ENCODE measurements around the gene FAM76A.
"Not testable (repeated sequence)": the region's sequence is repeated elsewhere in the genome, so short reads cannot be mapped to it uniquely, and the experiment has no call there.

Gene FAM76A

DNA sequence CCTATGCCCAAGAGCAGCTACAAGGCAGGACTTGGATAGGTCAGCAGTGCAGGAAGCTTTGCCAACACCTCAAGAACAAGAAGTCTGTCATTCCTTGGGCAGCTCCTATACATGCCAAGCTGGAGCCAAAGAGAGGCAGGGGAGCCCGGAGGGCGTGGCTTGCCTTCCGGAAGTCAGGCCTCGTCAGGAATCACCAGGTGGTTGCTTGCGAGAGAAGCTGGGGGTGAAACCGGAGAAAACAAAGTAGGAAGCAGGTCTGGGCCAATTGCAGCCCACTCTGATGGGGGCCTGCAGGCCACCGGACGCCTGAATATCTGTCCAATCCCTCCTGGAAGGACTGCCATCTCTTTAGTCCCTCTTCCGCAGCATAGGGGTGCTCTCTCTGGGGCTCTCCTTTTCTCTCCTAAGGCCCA lies 794 bp upstream of the FAM76A start:
- DNase-seq (ENCODE audit: low spot score): peak; percentile 71

GRCh38 chr1:27726173-27727044 lies 648 bp downstream of the FAM76A start:
- DNase-seq (ENCODE audit: low spot score): peak; percentile 45

- no peak for DNase-seq (ENCODE audit: low spot score)
Observed at GRCh38 chr1:27727126-27727525, 1.4 kb downstream of the FAM76A start.

DNA sequence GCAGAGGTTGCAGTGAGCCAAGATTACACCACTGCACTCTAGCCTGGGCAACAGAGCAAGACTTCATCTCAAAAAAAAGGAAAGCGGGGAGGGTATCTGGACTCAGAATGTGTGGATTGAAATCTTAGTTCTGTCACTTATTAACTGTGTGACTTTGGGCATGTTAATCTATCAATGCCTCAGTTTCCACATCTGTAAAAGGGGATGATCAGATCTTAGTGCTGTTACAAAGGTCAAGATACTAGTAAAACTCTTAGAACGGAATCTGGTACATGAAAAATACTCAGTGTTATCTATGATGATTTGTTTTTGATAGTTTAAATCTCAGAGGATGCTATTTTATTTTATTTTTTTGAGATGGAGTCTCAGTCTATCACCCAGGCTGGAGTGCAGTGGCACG lies 10.5 kb downstream of the FAM76A start:
- DNase-seq (ENCODE audit: low spot score): no peak

- DNase-seq (ENCODE audit: low spot score): no peak
Observed at GRCh38 chr1:27741121-27741520, 15.4 kb downstream of the FAM76A start.

DNA sequence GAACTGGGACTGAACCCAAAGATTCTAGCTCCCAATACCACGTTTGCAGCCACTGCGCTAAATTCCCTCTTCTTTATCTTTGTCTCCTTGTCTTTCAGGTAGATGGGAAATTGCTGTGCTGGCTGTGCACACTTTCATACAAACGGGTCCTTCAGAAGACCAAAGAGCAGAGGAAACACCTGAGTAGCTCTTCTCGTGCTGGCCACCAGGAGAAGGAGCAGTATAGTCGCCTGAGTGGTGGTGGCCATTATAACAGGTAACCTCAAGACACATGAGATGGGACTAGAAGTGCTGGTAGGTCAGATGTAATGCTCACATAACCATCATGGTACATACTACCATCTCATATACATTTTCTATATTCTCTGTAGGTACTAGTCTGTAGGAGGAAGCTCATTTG lies 18.8 kb downstream of the FAM76A start:
- no peak for DNase-seq (ENCODE audit: low spot score)

DNA sequence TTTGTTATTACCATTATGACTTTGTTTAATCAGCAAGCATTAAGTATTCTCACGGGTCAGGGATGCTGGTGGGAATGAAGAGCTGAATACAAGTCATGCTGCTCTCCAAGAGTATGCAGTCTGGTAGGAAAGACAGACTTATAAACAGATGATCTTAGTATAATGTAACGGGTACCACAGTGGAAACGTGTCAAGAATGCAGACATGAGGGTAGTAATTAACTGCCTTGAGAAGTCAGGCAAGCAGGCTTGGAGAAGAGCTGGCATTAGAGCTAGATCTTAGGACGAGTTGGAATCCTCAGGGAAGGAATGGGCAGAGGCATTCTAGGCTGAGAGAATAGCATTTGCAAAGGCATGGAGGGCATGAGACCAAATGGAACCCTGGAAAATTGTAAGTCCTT lies 19.7 kb downstream of the FAM76A start:
- no peak for DNase-seq (ENCODE audit: low spot score)

DNA sequence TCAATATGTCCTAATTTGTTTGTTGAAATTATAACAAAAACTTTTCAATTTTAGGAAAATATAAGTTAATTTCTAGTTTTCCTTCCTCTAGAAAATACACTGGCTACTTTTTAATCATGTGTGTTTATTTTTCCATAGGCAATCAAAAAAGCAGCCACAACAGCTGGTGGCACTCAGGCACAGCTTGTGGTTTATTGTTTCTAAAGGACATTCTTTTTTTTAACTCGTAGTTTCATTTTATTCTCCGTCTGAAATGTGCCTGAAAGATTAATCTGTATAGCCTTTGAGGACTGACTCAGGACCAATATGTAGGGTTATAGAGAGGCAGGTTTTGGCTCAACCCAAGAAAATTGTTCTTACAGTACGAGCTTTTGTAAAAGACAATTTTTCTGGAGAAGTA lies 26.6 kb downstream of the FAM76A start:
- no peak for DNase-seq (ENCODE audit: low spot score)

DNA sequence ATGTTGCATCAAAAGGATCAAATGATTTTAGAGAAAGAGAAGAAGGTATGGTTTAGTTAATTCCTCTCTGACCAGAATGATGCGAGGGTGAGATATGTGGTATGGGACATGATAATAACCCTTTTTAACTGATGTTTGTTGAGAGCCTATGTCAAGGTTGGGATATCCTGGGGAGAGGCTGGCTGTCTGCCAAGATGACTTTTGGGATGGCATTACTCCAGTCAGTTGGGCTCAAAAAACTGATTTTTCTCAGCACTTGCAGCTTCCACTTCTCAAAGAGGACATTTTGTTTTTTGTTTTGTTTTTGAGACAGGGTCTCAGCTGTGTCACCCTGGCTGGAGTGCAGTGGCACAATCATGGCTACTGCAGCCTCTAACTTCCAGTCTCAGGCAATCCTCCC lies 29.5 kb downstream of the FAM76A start:
- DNase-seq (ENCODE audit: low spot score): no peak

GRCh38 chr1:27755865-27756264 lies 30.1 kb downstream of the FAM76A start:
- DNase-seq (ENCODE audit: low spot score): no peak

- DNase-seq (ENCODE audit: low spot score): no peak
Observed at GRCh38 chr1:27759236-27759635, 33.5 kb downstream of the FAM76A start.

DNA sequence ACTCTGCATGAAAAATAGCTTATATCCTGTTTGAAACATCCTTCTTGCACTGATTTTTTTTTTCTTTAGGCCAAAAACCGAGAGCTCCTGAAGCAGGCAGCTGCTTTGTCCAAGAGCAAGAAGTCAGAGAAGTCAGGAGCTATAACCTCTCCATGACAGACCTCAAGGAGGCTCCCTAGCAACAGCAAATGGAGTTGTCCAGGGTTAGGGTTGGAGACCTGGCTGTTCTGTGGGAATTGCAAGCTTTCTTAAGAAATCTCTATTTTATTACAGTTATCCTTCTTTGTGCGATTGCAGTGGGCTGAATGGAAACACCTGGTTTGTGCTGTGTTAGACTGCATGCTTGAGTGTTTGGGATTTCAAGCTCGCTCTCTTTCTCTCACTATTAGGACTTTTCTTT lies 34.7 kb downstream of the FAM76A start:
- no peak for DNase-seq (ENCODE audit: low spot score)

DNA sequence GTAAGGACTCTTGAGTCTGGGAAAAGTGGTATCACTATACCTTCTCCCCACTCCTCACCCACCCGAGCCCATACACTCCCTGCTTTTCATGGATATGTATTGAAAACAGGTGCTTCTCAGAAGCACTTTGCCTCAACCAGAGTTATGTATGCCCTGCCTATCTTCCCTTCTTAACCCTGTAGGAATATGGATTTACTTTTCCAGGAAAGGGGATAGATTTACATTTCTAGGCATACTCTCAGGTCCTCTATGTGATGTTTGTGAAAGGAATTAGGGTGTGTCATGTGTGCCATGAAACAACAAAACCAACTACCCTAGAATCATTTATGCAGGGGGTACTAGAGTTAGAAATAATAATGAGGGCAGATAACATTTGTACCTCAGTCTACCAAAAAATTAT lies 36.3 kb downstream of the FAM76A start:
- DNase-seq (ENCODE audit: low spot score): no peak

DNA sequence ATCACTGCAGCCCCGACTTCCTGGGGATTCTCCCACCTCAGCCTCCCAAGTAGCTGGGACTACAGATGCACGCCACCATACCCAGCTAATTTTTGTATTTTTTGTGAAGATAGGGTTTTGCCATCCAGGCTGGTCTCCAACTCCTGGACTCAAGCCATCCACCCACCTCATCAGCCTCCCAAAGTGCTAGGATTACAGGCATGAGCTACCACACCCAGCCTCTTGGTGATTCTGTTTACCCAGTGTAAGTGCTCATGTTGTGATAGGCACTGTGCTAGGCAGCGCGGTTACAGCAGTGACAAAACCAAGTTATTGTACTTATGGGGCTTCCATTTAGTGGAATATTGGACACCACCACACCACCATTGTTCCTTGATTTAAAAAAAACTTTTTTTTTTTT lies 37.6 kb downstream of the FAM76A start:
- no peak for DNase-seq (ENCODE audit: low spot score)

DNA sequence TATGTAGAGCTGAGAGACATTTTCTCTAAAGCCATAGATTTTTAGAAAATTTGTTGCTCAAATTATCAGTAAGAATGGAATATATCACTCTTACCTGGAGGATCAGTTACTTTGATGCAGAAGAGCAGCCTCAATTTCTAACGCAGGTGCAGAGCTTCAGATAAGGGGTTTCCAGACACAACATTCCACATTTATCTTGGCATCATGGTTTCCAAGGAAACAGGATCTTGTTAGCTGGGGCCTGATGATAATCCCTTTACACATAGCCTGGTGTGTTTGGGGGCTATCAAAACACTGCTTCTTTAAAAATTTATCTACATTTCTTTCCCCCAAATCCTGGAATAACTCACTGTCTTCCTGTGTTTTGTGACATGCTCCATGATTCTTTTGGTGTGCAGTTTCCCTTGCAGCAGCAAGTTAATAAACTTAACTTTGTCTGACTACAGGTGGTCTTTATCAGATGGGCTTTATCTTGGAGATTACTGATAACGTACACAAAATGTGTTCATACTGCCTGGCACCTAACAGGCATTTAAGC lies 44.6 kb downstream of the FAM76A start:
- peak; percentile 83 for DNase-seq (ENCODE audit: low spot score)

DNA sequence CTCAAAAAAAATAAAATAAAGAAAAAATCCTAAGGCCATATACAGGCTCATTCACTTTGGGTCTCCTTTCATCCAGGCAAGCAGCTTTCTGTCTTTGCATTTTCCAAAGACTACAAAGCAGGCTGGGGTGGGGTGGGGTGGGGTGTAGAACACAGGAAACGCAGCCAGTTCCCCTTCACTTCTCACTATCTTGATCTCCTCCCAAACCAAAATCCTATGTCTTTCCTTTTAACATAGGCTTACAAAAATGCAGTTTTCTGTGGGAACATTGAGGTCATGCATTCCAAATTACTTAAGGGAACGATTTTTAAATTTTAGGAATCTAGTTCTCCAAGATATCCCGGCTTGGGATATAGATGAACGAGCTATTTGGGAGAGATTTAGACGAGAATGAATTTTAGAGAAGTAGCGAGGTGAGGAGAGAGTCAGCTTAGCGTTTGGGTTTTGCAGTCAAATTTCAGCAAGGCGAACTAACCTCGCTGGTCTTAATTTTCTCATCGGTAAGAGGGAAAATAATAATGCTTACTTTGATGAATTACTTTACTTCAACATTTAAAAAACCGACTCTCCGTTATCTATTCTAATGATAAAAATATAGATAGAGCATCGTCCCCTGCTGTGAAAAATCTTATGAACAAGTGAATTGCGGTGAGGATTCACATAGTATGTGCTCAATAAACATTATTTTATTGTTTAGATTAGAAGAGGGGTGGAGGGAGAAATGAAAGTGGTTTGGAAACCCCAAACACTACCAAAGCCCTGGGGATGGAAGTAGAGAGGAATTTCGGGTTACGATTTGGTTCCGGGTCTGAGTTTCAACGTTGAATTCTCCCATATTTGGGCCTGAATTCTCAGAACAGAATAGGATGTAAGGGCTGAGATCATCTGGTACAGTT lies 46.5 kb downstream of the FAM76A start:
- DNase-seq (ENCODE audit: low spot score): no peak

DNA sequence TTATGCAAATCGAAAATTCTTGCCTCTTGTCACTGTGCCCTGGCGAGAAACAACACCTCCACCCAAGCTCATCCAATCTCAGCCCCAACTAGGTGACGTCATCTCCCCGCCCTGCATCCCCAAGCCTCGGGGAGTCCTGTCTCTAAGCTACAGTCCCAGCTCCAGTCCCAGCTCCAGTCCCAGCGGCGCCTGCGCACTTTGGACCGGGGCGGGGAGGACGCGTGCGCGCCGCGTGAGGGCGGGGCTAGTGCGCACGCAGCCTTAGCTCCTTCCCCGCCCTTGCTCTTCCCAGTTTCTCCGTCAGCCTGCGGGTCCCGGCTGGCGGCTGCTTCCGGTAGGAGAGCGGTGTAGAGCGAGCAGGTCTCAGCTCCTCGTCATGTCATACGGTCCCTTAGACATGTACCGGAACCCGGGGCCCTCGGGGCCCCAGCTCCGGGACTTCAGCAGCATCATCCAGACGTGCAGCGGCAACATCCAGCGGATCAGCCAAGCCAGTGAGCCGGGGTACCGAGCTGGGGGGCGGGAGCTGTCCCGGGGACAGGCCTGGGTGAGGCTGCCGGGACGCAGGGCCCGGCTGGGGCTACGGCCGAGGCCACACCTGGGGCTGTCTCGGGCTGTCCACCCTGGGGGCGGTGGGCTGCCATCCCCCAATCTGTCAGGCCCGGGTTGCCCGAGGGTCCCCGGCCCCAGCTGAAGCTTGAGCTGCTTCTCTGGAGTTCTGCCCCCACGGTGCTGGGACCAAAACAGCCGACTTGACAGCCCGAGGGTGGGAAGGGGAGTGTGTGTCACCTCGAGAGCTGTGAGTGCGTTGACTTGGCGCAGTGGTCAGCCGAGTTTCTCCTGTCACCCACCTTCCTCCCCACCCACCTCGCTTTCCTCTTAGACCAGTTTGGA lies 47.4 kb downstream of the FAM76A start, which contains the start of gene STX12:
Gene STX12, plus strand, starts transcription at position 288 of the 894 bp plus-strand sequence. Its CDS starts 89 bp downstream, at position 377.
- peak; percentile 96 for DNase-seq (ENCODE audit: low spot score)

DNA sequence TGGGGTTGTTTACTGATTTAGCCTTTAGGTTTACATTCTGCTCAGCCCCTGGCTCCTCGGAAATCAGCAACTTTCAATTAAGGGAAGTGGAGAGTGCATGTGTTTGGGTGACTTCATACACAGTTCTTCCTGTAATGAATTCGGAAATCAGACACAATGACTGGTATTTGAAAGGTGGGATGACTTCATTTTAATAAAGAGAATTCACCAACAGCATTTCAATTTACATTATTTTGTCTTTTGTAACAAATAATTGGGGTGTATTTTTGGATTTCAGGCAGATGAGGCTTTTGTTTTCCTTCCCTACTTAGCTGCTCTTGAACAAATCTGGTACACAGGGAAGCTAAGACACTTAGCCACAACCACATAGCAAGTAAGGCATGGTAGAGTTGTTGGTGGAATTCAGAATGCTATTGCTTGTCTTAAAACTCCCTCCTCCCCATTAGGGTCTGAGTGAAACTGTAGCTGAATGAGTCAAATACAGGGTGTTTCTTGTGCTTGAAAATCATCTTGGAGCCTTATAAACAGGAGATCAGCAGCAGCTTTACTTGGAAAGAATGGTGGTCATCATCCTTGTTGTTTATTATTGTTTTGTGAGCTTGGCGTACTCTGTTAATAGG lies 48.2 kb downstream of the FAM76A start:
- DNase-seq (ENCODE audit: low spot score): no peak

- DNase-seq (ENCODE audit: low spot score): no peak
Observed at GRCh38 chr1:27774654-27775053, 48.9 kb downstream of the FAM76A start.

DNA sequence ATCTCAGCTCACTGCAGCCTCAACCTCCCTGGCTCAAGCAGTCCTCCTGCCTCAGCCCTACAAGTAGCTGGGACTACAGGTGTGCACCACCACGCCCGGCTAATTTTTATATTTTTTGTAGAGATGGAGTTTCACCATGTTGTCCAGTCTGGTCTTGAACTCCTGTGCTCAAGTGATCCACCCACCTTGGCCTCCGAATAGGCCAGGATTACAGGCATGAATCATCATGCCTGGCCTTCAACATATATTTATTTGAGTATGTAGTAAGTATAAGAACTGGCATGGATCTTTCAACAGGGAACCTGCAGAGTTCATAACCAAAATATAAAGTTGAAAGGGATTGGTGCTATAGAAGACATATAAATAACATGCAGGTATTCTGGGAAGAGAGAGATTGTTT lies 49.6 kb downstream of the FAM76A start:
- DNase-seq (ENCODE audit: low spot score): not testable (repeated sequence)

GRCh38 chr1:27776276-27776675 lies 50.5 kb downstream of the FAM76A start:
- not testable (repeated sequence) for DNase-seq (ENCODE audit: low spot score)

All from SK-N-DZ (cell line).